NCI-H82 treated with DMSO at 0.1 percent for 48 hours (cell line): Measurements from ENCODE around the gene FHL2.
A peak's percentile ranks its signal among the peaks of the same experiment; 100 is the strongest.

ENCODE experiments used
- DNase-seq: peaks from one replicate; lab custom pipeline; 2025; ENCODE audit not compliant: unreplicated experiment; lab: John Stamatoyannopoulos, UW

Gene FHL2

DNA sequence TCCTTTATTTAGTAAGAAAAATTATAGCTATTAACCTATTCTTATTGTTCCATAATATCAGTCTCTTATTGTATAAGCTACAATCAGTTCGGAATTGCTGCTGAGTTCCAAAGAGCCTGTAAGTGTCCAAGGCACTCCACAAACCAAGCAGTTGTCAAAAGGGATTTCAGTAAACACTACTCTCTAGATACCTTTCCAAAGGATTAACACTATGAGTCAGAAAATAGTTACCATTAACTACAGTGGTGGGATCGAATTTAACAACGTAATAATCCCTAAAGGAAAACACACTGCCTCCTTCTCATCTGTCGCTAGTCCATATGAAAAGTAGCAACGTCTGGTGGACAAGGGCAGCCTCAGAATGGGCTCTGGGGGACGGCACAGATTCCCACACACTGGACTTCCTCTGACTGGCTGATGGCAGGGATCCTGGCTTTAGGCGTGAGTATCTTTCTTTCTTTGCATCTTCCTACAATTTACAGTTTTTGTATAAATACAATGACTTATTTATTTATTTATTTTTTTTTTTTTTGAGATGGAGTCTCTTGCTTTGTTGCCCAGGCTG, 78.1 kb downstream of the FHL2 start:
- DNase-seq = peak; percentile 73

DNA sequence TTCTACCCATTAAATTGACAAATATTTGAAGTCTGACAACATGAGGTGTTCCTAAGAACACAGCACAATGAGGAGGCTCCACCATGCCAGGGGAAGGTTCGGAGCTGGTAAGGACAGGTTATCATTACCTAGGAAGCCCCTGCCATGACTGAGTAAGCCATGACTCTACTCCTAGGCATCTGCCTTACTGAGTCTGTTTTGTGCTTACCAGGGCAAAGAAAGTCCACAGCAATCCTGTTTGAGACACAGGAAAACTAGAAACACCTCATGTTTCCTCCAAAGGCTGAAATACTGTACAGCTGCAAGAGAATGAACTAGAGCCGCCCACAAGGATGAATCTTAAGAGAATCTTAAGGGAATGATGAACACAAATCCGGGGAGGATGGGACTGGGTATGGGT, 80.9 kb downstream of the FHL2 start:
- DNase-seq = no peak

DNA sequence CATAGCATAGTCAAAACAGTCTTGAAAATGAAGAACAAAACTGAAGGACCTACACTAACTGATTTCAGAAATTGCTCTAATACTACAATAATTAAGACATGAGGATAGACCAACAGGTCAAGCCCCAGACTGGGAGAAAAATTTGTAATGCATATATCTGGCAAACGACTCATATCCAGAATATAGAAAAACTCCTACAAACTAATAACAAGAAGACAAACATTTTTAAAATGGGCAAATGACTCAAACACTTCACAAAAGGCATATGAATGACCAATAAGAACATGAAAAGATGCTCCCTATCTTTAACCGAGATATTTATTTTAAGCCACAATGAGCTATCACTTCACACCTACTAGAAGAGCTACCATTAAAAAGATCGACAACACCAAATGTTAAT, 83.5 kb downstream of the FHL2 start:
- no peak for DNase-seq

DNA sequence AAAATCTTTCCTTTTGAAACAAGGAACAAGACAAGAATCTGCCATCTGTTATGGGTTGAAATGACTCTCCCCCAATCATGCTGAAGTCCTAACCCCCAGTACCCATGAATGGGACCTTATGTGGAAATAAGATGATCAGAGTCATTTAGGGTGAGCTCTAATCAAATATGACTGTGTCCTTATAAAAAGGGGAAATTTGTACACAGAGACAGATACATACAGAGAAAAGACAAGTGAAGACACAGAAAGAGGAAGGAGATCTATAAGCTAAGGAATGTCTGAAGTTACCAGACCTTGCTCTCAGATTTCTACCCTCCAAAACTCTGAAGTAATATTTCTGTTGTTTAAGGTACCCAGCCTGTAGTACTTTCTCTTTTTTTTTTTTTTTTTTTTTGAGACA, 85.0 kb downstream of the FHL2 start:
- DNase-seq = no peak
